ENCODE measurements around the gene SH3RF2. TPM values are rescaled to one million over a fixed set of nuclear protein-coding genes. Genes with fewer than 3 reads are reported as not detected.

Gene SH3RF2
- total RNA-seq, 2 experiments from 2014 or later = not detected

GRCh38 chr5:146001544-146002190 is 65.3 kb downstream of the SH3RF2 start:
- DNase-seq (ENCODE audit: low spot score) = no peak
- TF ChIP-seq EZH2phosphoT487 (IDR thresholded peaks at IDR 0.05; ENCODE audit: borderline replicate concordance, low read depth, low read length) (no peak), CTCF (conservative IDR thresholded peaks at IDR 0.05; ENCODE audit: low read length) (no peak)
- Histone ChIP-seq H3K79me2 (ENCODE audit: insufficient read depth, low read depth, low read length) (no peaks in the 10 kb centered on the region), H3K36me3 (ENCODE audit: insufficient read depth, low read length) (no peaks in the 10 kb centered on the region), H3K9me3 (ENCODE audit: low read length) (no peaks in the 10 kb centered on the region), H2AFZ (ENCODE audit: low read length) (no peak overlapping the region), H3K9me2 (ENCODE audit: insufficient read depth, low read length) (no peaks in the 10 kb centered on the region), H3K4me1 (ENCODE audit: insufficient read depth, low read length, poor library complexity, severe bottlenecking) (no peaks in the 10 kb centered on the region), H3K4me3 (ENCODE audit: low read depth, low read length, poor library complexity, severe bottlenecking) (no peak overlapping the region), H4K20me1 (ENCODE audit: insufficient read depth, low read length) (no peaks in the 10 kb centered on the region), H3K4me2 (ENCODE audit: low read length) (no peak overlapping the region), H3K27ac (ENCODE audit: low read depth, low read length, poor library complexity, severe bottlenecking) (no peak overlapping the region)
- BruUV-seq (replicated peaks) = no TSS peak
- POLR2A ChIA-PET = interaction anchor here (0.5 kb wide), 1 partner anchor 1728 kb away, joined by 3 read pairs; no protein-coding TSS in a partner anchor
- CTCF ChIA-PET (ENCODE audit: unreplicated experiment) = no interaction called here
- intact Hi-C loops (cut with micrococcal nuclease; ENCODE audit: unreplicated experiment) = no loop called here

GRCh38 chr5:146002491-146002890 is 66.1 kb downstream of the SH3RF2 start:
- H3K79me2 ChIP-seq (ENCODE audit: insufficient read depth, low read depth, low read length) = no peaks in the 10 kb centered on the region
- H4K20me1 ChIP-seq (ENCODE audit: insufficient read depth, low read length) = no peaks in the 10 kb centered on the region
- POLR2A ChIA-PET = interaction anchor here (0.7 kb wide), 1 partner anchor 704 kb away, joined by 3 read pairs; no protein-coding TSS in a partner anchor
- no peak overlapping the region for H2AFZ ChIP-seq (ENCODE audit: low read length)
- TF ChIP-seq CTCF (conservative IDR thresholded peaks at IDR 0.05; ENCODE audit: low read length) (no peak), EZH2phosphoT487 (IDR thresholded peaks at IDR 0.05; ENCODE audit: borderline replicate concordance, low read depth, low read length) (no peak)
- no peaks in the 10 kb centered on the region for H3K36me3 ChIP-seq (ENCODE audit: insufficient read depth, low read length)
- DNase-seq (ENCODE audit: low spot score) = no peak
- no peak overlapping the region for H3K27ac ChIP-seq (ENCODE audit: low read depth, low read length, poor library complexity, severe bottlenecking)
- no peaks in the 10 kb centered on the region for H3K9me3 ChIP-seq (ENCODE audit: low read length)
- CTCF ChIA-PET (ENCODE audit: unreplicated experiment) = no interaction called here
- H3K9me2 ChIP-seq (ENCODE audit: insufficient read depth, low read length) = no peaks in the 10 kb centered on the region
- H3K4me3 ChIP-seq (ENCODE audit: low read depth, low read length, poor library complexity, severe bottlenecking) = no peak overlapping the region
- H3K4me1 ChIP-seq (ENCODE audit: insufficient read depth, low read length, poor library complexity, severe bottlenecking) = no peaks in the 10 kb centered on the region
- no peak overlapping the region for H3K4me2 ChIP-seq (ENCODE audit: low read length)
- intact Hi-C loops (cut with micrococcal nuclease; ENCODE audit: unreplicated experiment) = no loop called here
- BruUV-seq (replicated peaks) = no TSS peak

- no peak overlapping the region for H3K27ac ChIP-seq (ENCODE audit: low read depth, low read length, poor library complexity, severe bottlenecking)
- no peak for DNase-seq (ENCODE audit: low spot score)
- no peaks in the 10 kb centered on the region for H3K4me1 ChIP-seq (ENCODE audit: insufficient read depth, low read length, poor library complexity, severe bottlenecking)
- H3K79me2 ChIP-seq (ENCODE audit: insufficient read depth, low read depth, low read length) = no peaks in the 10 kb centered on the region
- no peaks in the 10 kb centered on the region for H3K36me3 ChIP-seq (ENCODE audit: insufficient read depth, low read length)
- ChIA-PET POLR2A (no interaction called here), CTCF (ENCODE audit: unreplicated experiment) (no interaction called here)
- H3K9me3 ChIP-seq (ENCODE audit: low read length) = no peaks in the 10 kb centered on the region
- TF ChIP-seq CTCF (conservative IDR thresholded peaks at IDR 0.05; ENCODE audit: low read length) (no peak), EZH2phosphoT487 (IDR thresholded peaks at IDR 0.05; ENCODE audit: borderline replicate concordance, low read depth, low read length) (no peak)
- intact Hi-C loops (cut with micrococcal nuclease; ENCODE audit: unreplicated experiment) = no loop called here
- no peak overlapping the region for H3K4me3 ChIP-seq (ENCODE audit: low read depth, low read length, poor library complexity, severe bottlenecking)
- H3K9me2 ChIP-seq (ENCODE audit: insufficient read depth, low read length) = no peaks in the 10 kb centered on the region
- H3K4me2 ChIP-seq (ENCODE audit: low read length) = no peak overlapping the region
- H4K20me1 ChIP-seq (ENCODE audit: insufficient read depth, low read length) = no peaks in the 10 kb centered on the region
- BruUV-seq (replicated peaks) = no TSS peak
- H2AFZ ChIP-seq (ENCODE audit: low read length) = no peak overlapping the region
These were observed 67.5 kb downstream of the SH3RF2 start for GRCh38 chr5:146003852-146004251.

Data from OCI-LY7 (cell line).